DOHH2 (cell line): ENCODE data around the gene VWA3B.
"Not testable (repeated sequence)": the region's sequence is repeated elsewhere in the genome, so short reads cannot be mapped to it uniquely, and the experiment has no call there.

Experiments used
- H3F3A ChIP-seq: fragments of 200-600 bp; sonication (generic), shearing (Covaris generic); 2 replicates; pipeline ENCODE4 v1.6.0; 2016; ENCODE audit warnings: antibody characterized with exemption, mild to moderate bottlenecking; ENCODE audit not compliant: control insufficient read depth, insufficient read depth
- H3K27ac ChIP-seq: fragments of 200-600 bp; sonication (generic); 2 replicates; pipeline ENCODE4 v1.5.1; 2014; ENCODE audit warnings: low read depth, mild to moderate bottlenecking, low read length, moderate library complexity
- H3K27me3 ChIP-seq: fragments of 200-600 bp; sonication (generic); 2 replicates; pipeline ENCODE4 v1.6.1; 2014; ENCODE audit warnings: mild to moderate bottlenecking, low read length, mixed read lengths; ENCODE audit not compliant: control insufficient read depth
- H3K36me3 ChIP-seq: fragments of 200-600 bp; sonication (generic); 2 replicates; pipeline ENCODE4 v1.6.1; 2014; ENCODE audit warnings: mild to moderate bottlenecking, low read length, moderate library complexity, mixed read lengths; ENCODE audit not compliant: control insufficient read depth
- H3K4me1 ChIP-seq: fragments of 200-600 bp; sonication (generic); 2 replicates; pipeline ENCODE4 v1.6.1; 2014; ENCODE audit warnings: mild to moderate bottlenecking, low read length, mixed read lengths; ENCODE audit not compliant: control insufficient read depth
- H3K4me2 ChIP-seq: fragments of 200-600 bp; sonication (generic); 2 replicates; pipeline ENCODE4 v1.6.0; 2014; ENCODE audit warnings: mild to moderate bottlenecking, low read length, moderate library complexity
- H3K4me3 ChIP-seq: fragments of 200-600 bp; sonication (generic); 2 replicates; pipeline ENCODE4 v1.5.1; 2014; ENCODE audit warnings: mild to moderate bottlenecking, low read length, mixed read lengths
- H3K79me2 ChIP-seq: fragments of 200-600 bp; sonication (generic); 2 replicates; pipeline ENCODE4 v1.6.1; 2014; ENCODE audit warnings: mild to moderate bottlenecking, low read length, mixed read lengths; ENCODE audit not compliant: control insufficient read depth
- H3K9me2 ChIP-seq: fragments of 200-600 bp; sonication (generic); replicated peaks from 2 replicates; pipeline ENCODE4 v1.6.1; 2014; ENCODE audit warnings: mild to moderate bottlenecking, low read length, mixed read lengths; ENCODE audit not compliant: control insufficient read depth
- H3K9me3 ChIP-seq: fragments of 200-600 bp; sonication (generic); 2 replicates; pipeline ENCODE4 v1.6.1; 2014; ENCODE audit warnings: antibody characterized with exemption, low read length, mixed read lengths; ENCODE audit not compliant: control insufficient read depth, insufficient read depth
- H4K20me1 ChIP-seq: fragments of 200-600 bp; sonication (generic); 2 replicates; pipeline ENCODE4 v1.6.0; 2014; ENCODE audit warnings: low read depth, mild to moderate bottlenecking, antibody characterized with exemption, low read length, moderate library complexity; ENCODE audit not compliant: control insufficient read depth, insufficient read depth
- CTCF ChIP-seq: fragments of 200-600 bp; sonication (generic); IDR thresholded peaks from one replicate; pipeline ENCODE4 v1.5.1; 2014; ENCODE audit warnings: antibody characterized with exemption, mild to moderate bottlenecking, low read depth, low read length; ENCODE audit not compliant: poor library complexity, severe bottlenecking
- EZH2phosphoT487 ChIP-seq: fragments of 200-600 bp; sonication (generic); IDR thresholded peaks from 2 replicates; pipeline ENCODE4 v1.6.1; 2017; ENCODE audit warnings: borderline replicate concordance, mild to moderate bottlenecking, antibody characterized with exemption, low read length, moderate library complexity, mixed read lengths

The VWA3B gene

GRCh38 chr2:98137196-98137595 is 50.2 kb downstream of the VWA3B start:
- Histone ChIP-seq H3K27me3 (no peaks in the 10 kb centered on the region), H4K20me1 (no peaks in the 10 kb centered on the region), H3K9me3 (no peaks in the 10 kb centered on the region), H3K9me2 (no peaks in the 10 kb centered on the region), H3K79me2 (no peaks in the 10 kb centered on the region), H3K27ac (no peak overlapping the region), H3K4me1 (0 out of 2 replicates have a peak, but pooled peaks cover 4% of the 10 kb centered on the region), H3K4me2 (no peak overlapping the region), H3F3A (no peaks in the 10 kb centered on the region), H3K4me3 (no peak overlapping the region), H3K36me3 (no peaks in the 10 kb centered on the region)
- TF ChIP-seq CTCF (no peak), EZH2phosphoT487 (no peak)

DNA sequence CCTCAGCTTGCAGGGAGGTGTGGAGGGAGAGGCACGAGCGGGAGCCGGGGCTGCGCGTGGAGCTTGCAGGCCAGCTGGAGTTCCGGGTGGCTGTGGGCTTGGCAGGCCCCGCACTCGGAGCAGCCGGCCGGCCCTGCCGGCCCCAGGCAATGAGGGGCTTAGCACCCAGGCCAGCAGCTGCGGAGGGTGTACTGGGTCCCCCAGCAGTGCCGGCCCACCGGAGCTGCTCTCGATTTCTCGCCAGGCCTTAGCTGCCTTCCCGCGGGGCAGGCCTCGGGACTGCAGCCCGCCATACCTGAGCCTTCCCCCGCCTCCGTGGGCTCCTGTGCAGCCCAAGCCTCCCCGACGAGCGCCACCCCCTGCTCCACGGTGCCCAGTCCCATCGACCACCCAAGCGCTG is 52.0 kb downstream of the VWA3B start:
- not testable (repeated sequence) for H3K36me3 ChIP-seq, H3K27ac ChIP-seq, H3K4me1 ChIP-seq, H3F3A ChIP-seq, H3K4me3 ChIP-seq, H4K20me1 ChIP-seq, H3K79me2 ChIP-seq, H3K9me2 ChIP-seq, H3K4me2 ChIP-seq, H3K27me3 ChIP-seq, H3K9me3 ChIP-seq

DNA sequence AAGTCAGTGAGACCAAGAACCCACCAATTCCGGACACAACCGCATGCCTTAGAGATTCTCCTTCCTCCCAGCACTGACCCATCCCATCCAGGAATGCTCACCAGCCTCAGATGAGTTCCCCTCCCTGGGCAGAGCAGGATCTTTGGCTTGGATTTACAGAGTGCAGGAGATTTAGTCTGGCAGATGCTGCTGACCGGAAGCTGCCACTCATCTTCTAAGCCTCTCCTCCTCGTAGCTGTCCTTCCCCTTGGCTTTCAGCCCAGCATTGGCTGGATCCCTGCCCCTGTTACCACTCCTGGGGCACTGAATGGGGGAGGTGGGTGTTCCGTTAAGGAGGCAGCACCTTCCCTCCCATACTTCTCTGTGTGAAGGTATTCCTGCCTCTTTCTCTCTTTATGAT is 53.2 kb downstream of the VWA3B start:
- Histone ChIP-seq H3K36me3 (no peaks in the 10 kb centered on the region), H3K4me3 (no peak overlapping the region), H3F3A (no peaks in the 10 kb centered on the region), H3K9me3 (no peaks in the 10 kb centered on the region), H3K9me2 (no peaks in the 10 kb centered on the region), H3K27me3 (no peaks in the 10 kb centered on the region), H3K4me1 (no peaks in the 10 kb centered on the region), H3K79me2 (no peaks in the 10 kb centered on the region), H3K4me2 (no peak overlapping the region), H4K20me1 (no peaks in the 10 kb centered on the region), H3K27ac (no peak overlapping the region)
- no peak for TF ChIP-seq EZH2phosphoT487
- no peak for TF ChIP-seq CTCF

DNA sequence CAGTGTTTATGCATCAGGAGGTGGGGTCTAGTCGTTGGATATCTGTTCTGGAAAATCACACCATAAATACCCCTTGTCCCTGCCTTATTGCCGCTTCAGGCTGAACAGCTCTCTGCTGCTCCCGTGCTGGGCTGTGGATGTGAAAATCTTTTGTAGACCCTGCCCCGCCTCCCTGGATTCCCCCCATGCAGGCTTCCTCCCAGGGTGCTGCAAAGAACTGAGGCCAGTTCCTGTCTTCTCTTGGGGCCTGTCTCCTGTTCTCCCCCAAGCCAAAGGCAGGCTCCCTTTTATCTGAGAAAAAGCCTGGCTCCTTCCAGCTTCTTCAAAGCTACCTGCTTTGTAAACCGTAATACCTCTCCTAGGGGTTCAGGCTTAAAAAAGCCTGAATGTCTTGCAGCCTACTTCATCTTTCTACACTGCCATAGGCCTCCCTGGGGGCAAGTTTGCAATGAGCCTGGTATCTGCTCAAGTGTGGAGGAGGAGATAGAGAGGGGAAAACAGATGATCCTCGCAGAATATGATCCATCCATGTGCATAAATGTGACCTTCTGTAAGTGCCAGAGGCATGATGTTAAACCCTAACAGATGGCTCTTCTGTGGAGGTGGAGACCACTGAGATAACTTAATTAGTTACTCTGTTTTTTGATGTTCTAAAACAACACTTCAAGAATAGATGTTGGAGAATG is 55.3 kb downstream of the VWA3B start:
- Histone ChIP-seq H3K4me1 (no peaks in the 10 kb centered on the region), H3K27ac (no peak overlapping the region), H3K9me2 (no peaks in the 10 kb centered on the region), H3K27me3 (no peaks in the 10 kb centered on the region), H3K36me3 (no peaks in the 10 kb centered on the region), H3K79me2 (no peaks in the 10 kb centered on the region), H3K9me3 (no peaks in the 10 kb centered on the region), H4K20me1 (no peaks in the 10 kb centered on the region), H3F3A (no peaks in the 10 kb centered on the region), H3K4me2 (no peak overlapping the region), H3K4me3 (no peak overlapping the region)
- TF ChIP-seq EZH2phosphoT487 (no peak), CTCF (no peak)
